Smooth muscle cell of trachea (primary cell): ENCODE measurements around the gene BICD2. TPM values are rescaled to one million over a fixed set of nuclear protein-coding genes. Genes with fewer than 3 reads are reported as not detected.

Experiments
- total RNA-seq: library from RNA; depleted of rRNA; stranded (reverse); fragments of >200 nt; gene quantifications from 2 replicates; pipeline ENCODE4 v1.2.1, GENCODE V29; 2014

Gene BICD2
- total RNA-seq, result 43.3 and 60.2 TPM in 2 replicates

GRCh38 chr9:92764381-92764987, at the start of gene BICD2:
Gene BICD2 (minus strand): TSS chr9:92764833. CDS start chr9:92764744, 89 bp downstream.

GRCh38 chr9:92669890-92670708, 94.5 kb downstream of the BICD2 start, which contains the start of gene IPPK:
Gene IPPK (minus strand): TSS chr9:92670131. CDS start chr9:92669988, 143 bp downstream.

Other genes starting within 250 kb of the BICD2 start
- gene ECM2, start 228.8 kb downstream of the BICD2 start, total RNA-seq, result 5.7 and 6.1 TPM in 2 replicates
- gene IPPK, start 94.7 kb downstream of the BICD2 start, total RNA-seq, result 11.9 and 14.5 TPM in 2 replicates
- 10.8 and 14.8 TPM in 2 replicates for gene ZNF484, start 113.2 kb upstream of the BICD2 start, total RNA-seq
- not detected in 2 replicates for gene FGD3, start 182.7 kb upstream of the BICD2 start, total RNA-seq